HG02943 (cell line): ENCODE results near the gene CACNB1.

Source experiments
- ATAC-seq: cut with Tn5 transposase; IDR thresholded peaks from one replicate; pipeline ENCODE4 v1.9.1; 2021; ENCODE audit warnings: mild to moderate bottlenecking, low read depth, moderate library complexity; ENCODE audit not compliant: unreplicated experiment

CACNB1 gene

DNA sequence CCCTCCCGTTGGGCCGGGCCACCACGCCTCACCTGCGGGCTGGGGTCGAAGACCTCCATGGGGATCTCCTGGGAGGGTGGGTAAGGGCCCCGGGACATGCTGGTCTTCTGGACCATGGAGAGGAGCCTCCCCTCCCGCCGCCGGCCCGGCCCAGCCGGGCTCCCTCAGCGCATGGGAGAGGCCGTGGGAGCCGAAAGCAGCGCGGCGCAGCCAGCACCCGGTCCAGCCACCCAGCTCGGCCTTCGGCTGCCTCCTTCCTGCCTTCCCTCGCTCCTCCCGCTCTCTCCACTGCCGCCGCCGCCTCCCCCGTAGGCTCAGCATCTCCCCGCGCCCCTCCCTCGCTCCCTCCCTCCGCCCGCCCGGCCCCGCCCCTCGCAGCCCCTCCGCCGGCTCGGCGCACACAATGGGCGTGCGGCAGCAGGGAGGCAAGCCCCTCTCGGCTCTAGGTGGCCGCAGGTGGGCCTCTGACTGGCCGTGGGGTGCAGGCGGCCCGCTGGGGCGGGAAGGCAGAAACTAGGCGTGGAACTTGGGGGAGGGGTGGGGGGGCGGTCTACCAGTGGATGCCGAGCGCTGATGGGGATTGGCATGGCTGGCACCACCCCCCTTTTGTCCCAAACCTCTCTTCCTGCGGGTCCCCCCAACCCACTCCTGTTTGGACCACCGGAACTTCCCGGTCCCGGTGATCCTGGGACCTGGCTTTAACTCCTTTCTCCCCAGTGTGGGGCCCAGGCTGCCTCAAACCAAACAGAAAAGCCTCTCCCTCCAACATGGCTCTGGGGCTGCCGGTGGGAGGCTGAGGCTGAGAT, at the start of gene CACNB1:
TSS of gene CACNB1 (minus strand) at position 290 of the 806 bp plus-strand sequence. CDS start at position 116, 174 bp downstream.
- ATAC-seq, result no peak

DNA sequence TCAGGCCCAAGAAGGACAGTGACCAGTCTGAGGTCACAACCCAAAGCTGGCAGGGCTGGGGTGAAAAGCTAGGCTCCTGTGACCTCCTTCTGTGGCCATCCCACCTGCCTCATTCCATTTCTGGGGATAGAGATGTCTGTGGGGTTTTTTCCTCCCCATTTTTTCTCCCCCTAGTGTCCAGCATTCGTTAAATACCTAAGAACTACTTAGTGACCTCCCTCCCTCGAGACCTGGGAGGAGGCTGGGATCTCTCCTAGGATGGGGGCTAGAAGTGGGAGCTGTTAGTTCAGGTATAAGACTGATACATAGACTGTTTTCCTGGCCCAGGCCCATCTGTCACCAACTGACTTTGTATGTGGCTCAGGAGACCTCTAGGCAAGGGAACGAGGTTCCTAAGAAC, 48.8 kb upstream of the CACNB1 start:
- no peak for ATAC-seq

- no peak for ATAC-seq
Observed at GRCh38 chr17:39244600-39245570, 47.4 kb upstream of the CACNB1 start.

GRCh38 chr17:39244016-39244599, 46.6 kb upstream of the CACNB1 start:
- no peak for ATAC-seq

DNA sequence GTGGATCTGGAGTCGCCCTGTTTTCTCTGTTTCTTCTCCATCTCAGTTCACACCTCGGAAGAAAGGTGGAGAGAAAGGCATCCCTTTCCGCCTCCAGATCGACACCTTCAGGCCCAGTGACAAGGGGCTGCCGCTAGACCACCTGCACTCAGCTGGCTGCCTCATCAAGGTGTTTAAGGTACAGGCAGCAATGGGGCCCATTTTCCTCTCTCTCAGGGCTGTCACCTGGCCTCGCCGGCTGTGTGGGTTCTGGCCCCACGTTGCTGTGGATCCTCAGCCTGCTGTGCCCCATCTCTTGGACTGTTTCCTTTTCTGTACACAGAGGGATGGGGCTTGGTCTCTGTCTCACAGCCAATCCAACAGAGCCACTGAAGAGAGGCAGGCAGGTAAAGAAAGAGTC, 45.7 kb upstream of the CACNB1 start:
- no peak for ATAC-seq

DNA sequence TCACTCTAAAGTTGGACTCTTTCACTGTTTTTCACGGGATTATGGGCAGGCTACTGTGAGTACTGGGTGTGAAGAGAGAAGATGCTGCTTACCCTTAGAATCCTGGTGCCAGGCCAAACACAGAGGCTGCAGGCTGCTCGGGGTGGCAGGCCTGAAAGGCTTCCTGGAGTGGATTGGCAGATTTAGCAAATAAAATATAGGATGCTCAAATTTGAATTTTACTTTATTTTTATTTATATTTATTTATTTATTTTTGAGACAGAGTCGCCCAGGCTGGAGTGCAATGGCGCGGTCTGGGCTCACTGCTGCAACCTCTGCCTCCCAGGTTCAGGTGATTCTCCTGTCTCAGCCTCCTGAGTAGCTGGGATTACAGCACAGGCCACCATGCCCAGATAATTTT, 43.2 kb upstream of the CACNB1 start:
- no peak for ATAC-seq

DNA sequence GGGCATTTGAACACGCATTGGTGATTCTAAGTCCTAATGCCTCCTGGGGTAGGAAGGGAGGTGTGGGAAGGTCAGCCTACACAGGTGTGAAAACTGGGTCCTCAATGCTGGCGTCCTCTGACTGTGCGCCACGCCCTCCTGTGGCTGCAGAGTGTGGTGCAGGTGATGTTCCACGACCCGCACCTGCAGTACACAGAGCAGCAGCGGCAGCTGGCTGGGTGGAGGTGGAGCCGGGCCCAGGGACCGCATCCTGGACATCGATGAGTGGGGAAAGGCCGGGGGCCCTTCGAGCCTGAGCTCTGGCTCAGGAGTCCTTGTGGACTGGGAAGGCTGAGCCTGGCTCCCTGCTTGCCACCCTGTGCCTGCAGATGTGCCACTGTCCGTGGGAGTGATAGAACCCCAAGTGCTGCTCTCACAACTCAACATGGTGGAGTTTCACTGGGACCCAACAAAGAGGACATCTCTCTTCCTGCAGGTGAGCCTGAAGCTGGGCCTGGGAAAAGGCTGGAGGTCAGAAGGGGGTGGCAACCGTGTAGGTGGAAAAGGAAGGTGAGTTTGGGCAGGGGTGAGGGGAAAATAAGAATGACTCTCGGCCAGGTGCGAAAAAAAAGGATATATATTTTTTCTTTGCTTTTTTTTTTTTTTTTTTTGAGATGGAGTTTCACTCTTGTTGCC, 42.3 kb upstream of the CACNB1 start:
- no peak for ATAC-seq

GRCh38 chr17:39238311-39238972, 41.0 kb upstream of the CACNB1 start:
- no peak for ATAC-seq

GRCh38 chr17:39237586-39237985, 40.1 kb upstream of the CACNB1 start:
- ATAC-seq, result no peak

DNA sequence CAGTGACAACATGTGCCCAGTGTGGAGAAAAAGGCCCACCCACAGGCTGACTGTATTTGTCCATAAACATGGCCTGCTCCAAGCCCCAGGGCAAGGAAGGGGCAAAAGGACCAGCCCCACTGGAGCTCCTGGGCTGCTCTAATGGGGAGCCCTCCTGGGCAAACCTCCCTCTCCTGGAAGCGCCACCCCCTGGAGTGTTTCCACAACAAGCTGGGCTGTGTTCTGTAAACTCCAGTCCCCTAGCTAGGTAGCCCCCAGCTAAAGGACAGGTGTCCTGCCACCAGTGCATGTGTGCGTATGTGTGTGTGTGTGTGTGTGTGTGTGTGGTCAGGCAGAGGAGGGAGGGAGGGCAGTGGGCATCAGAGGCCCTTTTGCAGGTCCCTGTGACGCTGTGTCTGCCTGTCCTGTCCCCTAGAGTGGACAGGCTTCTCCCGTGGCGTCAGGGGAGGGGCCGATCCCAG, 39.5 kb upstream of the CACNB1 start:
- no peak for ATAC-seq

- no peak for ATAC-seq
Observed at GRCh38 chr17:39236450-39236927, 39.0 kb upstream of the CACNB1 start.

- no peak for ATAC-seq
Observed at GRCh38 chr17:39235555-39236449, 38.3 kb upstream of the CACNB1 start.

GRCh38 chr17:39231591-39232551, 34.4 kb upstream of the CACNB1 start:
- no peak for ATAC-seq

DNA sequence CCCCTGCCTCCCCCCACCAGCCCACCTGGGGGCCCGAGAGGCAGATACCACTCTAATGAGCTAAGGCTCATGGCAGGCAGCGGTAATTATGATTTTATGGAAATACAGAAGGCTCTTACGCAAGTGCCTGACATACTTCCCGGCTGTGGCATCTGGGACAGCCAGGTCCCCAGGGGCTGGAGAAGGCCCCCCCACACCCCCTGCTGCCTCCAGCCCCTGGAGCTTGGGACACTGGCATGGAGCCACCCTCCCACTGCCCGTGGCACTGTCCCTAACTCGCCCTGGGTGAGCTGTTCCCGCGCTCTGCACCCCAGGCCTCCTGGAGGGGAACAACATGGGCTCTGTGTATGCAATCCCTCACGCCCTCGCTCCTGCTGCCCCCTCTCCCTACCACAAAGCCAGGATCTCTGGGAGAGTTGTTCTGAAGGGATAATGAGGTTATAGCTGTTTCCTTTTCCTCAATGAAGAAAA, 33.7 kb upstream of the CACNB1 start:
- no peak for ATAC-seq

DNA sequence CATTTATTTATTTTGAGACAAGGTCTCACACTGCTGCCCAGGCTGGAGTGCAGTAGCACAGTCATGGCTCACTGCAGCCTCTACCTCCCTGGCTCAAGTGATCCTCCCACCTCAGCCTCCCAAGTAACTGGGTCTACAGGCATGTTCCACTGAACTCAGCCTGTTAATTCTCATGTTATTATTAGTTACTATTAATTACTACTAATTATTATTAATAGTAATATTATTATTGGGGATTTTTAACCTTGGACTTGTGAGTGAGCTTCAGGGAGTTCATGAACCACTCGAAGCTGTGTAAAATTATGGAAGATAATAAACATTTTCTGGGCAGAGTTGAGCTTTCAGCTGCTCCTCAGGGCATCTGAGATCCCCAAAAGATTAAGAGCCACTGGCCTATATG, 32.9 kb upstream of the CACNB1 start:
- ATAC-seq, result no peak

DNA sequence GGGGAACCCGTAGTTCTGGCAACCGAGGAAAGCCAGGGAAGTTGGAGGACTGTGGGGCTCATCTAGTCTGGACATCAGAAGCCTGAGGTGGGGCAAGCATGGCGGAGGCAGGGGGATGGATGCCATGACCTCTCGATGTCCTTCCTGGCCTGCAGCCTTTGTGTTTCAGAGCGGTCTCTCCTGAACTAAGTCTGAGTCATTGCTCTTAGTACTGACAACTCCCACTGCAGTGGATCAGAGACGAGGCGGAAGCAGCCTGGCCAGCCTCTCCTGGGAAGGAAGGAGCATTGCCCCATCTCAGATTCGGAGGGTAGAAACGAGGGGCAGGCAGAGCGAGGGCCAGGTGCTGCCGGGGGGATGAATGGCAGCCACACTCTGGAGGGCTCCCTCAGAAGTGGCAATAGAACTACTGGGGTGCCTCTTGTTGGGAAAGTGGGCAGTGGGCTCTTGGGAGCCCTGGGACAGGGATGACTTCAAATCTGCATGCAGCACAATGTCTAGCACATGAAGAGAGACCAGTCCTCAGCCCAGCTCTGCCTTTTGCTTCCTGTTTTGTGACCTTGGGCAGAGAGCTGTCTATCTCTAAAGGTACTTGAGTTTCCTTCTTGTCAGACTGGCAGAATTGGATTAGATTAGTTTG, 31.9 kb upstream of the CACNB1 start:
- no peak for ATAC-seq

DNA sequence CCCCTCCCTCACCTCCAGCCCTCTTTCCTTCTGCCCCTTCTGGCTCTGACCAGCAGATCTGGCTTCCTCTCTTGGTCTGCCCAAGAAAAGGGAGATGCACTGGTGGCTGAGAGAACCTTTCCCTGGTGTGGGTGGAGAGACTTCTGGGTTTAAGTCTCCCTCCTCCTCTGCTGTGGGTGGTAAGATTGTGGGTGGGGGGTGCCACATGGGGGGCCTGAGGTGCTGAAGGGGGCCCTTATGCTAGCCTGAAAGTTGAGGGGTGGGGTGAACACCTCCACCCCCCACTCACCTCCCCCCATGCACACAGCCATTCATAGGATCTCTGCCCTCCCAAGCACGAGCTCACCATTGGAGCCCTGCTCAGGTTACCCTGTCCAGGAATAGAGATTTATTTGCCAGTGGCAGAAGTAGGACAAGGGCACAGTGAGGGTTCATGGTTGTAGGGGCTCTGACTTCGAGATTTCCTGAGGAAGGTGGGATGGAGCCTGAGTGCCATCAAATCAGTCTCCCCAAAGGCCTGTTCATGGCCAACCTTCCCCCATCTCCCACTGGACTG, 30.0 kb upstream of the CACNB1 start:
- ATAC-seq, result no peak
